G401 (cell line): ENCODE data around the gene EBF4. TPM values are rescaled to one million over a fixed set of nuclear protein-coding genes. Genes with fewer than 3 reads are reported as not detected.
A peak's percentile ranks its signal among the peaks of the same experiment; 100 is the strongest.

ENCODE experiments used
- DNase-seq: peaks from one replicate; pipeline ENCODE4 v3.0.0-alpha.2; 2015; ENCODE audit warnings: low spot score
- in situ Hi-C: cut with HindIII; loops from 2 replicates; pipeline ENCODE4 v1.10.0; 2016; ENCODE audit warnings: low sequenced_read_pairs, mixed read lengths
- total RNA-seq: library from RNA; depleted of rRNA; stranded (reverse); fragments of >200 nt; shearing (Covaris generic); gene quantifications from 2 replicates; pipeline ENCODE4 v1.2.3, GENCODE V29; 2014; rRNA removed

EBF4 gene
- total RNA-seq: 0.25 TPM in 1 of 2 replicates, not detected in the other

- DNase-seq: peak; percentile 7
- in situ Hi-C loops: no loop called here
Observed at GRCh38 chr20:2692036-2692885, at the start of gene EBF4. Gene EBF4 (plus strand): TSS chr20:2692780. CDS start chr20:2693646, 866 bp downstream.

GRCh38 chr20:2643708-2644107 is 48.9 kb upstream of the EBF4 start:
- in situ Hi-C loops: no loop called here
- no peak for DNase-seq

GRCh38 chr20:2651772-2652723 is 40.5 kb upstream of the EBF4 start, which contains the start of gene NOP56:
Gene NOP56 (plus strand): TSS chr20:2652632. CDS start chr20:2652661, 29 bp downstream.
- in situ Hi-C loops: no loop called here
- DNase-seq: peak; percentile 87

- in situ Hi-C loops: no loop called here
- peak; percentile 23 for DNase-seq
Observed at GRCh38 chr20:2652724-2653555, 39.6 kb upstream of the EBF4 start.

GRCh38 chr20:2653556-2654383 is 38.8 kb upstream of the EBF4 start:
- DNase-seq: no peak

GRCh38 chr20:2654384-2654822 is 38.2 kb upstream of the EBF4 start:
- in situ Hi-C loops: no loop called here
- DNase-seq: no peak

More at GRCh38 chr20:2653556-2654383, 38.8 kb upstream of the EBF4 start:
- in situ Hi-C loops: no loop called here

- in situ Hi-C loops: no loop called here
- no peak for DNase-seq
Observed at GRCh38 chr20:2654831-2655230, 37.7 kb upstream of the EBF4 start.

GRCh38 chr20:2655331-2656116 is 37.1 kb upstream of the EBF4 start:
- DNase-seq: no peak
- in situ Hi-C loops: no loop called here

- in situ Hi-C loops: no loop called here
- no peak for DNase-seq
Observed at GRCh38 chr20:2656471-2657117, 36.0 kb upstream of the EBF4 start.

- DNase-seq: no peak
- in situ Hi-C loops: no loop called here
Observed at GRCh38 chr20:2657241-2657640, 35.3 kb upstream of the EBF4 start.

- DNase-seq: no peak
- in situ Hi-C loops: no loop called here
Observed at GRCh38 chr20:2657674-2658073, 34.9 kb upstream of the EBF4 start.

- peak; percentile 51 for DNase-seq
- in situ Hi-C loops: no loop called here
Observed at GRCh38 chr20:2658414-2659354, 33.9 kb upstream of the EBF4 start.

GRCh38 chr20:2659547-2659946 is 33.0 kb upstream of the EBF4 start:
- in situ Hi-C loops: no loop called here
- no peak for DNase-seq

GRCh38 chr20:2663364-2663886 is 29.2 kb upstream of the EBF4 start:
- DNase-seq: no peak
- in situ Hi-C loops: no loop called here

- peak; percentile 93 for DNase-seq
- in situ Hi-C loops: no loop called here
Observed at GRCh38 chr20:2663887-2664719, 28.5 kb upstream of the EBF4 start, which contains the start of gene IDH3B. Gene IDH3B (minus strand): TSS chr20:2664216. CDS start chr20:2664188, 28 bp downstream.
